HG02623 (cell line): ENCODE results near the gene CERS6.
"Not testable (repeated sequence)": the region's sequence is repeated elsewhere in the genome, so short reads cannot be mapped to it uniquely, and the experiment has no call there.

ENCODE experiments used
- ATAC-seq: cut with Tn5 transposase; IDR thresholded peaks from one replicate; pipeline ENCODE4 v1.9.1; 2021; ENCODE audit warnings: moderate library complexity; ENCODE audit not compliant: unreplicated experiment

The CERS6 gene

DNA sequence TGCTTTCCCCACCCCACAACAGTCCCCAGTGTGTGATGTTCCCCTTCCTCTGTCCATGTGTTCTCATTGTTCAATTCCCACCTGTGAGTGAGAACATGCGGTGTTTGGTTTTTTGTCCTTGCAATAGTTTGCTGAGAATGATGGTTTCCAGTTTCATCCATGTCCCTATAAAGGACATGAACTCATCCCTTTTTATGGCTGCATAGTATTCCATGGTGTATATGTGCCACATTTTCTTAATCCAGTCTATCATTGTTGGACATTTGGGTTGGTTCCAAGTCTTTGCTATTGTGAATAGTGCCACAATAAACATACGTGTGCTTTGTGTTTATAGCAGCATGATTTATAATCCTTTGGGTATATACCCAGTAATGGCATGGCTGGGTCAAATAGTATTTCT lies 335.1 kb downstream of the CERS6 start:
- not testable (repeated sequence) for ATAC-seq

DNA sequence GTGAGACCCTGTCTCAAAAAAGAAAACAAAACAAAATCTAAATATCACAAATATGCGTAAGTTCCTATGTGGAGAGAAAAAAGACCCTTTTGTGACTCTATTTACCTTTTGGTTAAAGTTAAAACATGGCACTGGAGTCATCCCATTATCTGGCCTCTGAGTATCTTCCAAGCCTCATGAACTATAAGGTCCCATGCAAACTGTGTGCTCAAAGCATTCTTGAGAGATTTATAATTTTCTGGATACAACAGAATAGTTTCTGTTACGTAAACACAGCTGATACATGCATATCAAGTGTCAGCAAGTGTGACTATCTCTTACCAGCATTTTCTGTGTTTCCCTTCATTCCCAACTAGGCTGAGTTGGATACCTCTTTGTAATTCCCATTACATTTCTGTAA lies 337.5 kb downstream of the CERS6 start:
- ATAC-seq, result no peak

DNA sequence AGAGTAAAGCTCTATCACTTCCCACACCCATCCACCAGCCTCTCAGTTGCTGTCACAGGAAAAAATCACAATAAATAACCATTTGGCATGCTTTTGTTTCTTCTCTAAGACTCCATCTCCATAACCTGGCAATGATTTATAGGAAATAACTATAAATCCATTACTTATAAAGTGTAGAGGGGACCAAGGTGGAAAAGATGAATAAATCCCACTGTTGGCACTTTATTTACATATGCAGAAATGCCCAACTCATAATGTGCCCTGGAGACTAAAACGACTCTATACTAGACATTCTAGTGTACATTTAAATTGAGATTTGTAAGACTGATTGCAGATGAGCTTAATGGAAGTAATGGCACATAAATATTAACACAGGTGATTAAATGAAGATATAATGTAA lies 338.9 kb downstream of the CERS6 start:
- no peak for ATAC-seq

DNA sequence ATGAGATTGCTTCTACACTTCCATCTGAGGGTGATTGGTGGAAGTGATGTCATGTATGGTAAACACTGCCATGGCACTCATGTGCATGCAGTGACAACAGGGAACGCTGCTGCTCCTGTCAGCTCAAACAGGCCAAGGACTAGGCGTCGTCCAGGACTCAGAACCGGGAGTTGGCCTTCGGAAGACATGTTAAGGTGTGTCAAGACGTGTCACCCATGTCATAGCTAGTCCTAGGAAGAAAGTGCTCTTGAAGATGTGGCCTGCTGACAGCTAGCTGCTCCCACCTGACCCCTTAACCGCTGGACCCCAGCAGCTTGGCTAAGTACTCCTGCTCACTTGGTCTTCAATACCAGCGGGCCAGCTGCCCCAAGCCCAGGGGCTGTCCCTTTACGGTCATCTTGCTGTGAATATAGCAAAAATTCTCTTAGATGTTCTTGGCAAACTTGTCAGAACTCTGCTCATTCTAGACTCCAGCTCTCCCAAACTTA lies 340.1 kb downstream of the CERS6 start:
- ATAC-seq, result no peak

- ATAC-seq, result no peak
These were observed 340.7 kb downstream of the CERS6 start for GRCh38 chr2:168796583-168797285.

DNA sequence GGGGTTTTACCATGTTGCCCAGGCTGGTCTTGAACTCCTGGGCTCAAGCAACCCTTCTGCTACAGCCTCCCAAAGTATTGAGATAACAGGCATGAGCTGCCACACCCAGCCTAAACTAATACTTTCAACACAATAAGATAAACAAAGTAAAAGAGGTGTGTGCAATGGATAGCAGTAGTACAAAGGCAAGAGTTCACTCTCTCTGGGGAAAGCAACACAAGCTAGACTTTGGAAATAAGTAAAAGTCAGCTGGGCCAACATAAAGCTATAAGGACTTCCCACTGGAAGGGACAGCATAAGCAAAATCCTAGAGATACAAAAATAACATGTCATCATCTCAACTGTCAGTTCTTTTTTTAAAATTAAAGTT lies 341.2 kb downstream of the CERS6 start:
- no peak for ATAC-seq

DNA sequence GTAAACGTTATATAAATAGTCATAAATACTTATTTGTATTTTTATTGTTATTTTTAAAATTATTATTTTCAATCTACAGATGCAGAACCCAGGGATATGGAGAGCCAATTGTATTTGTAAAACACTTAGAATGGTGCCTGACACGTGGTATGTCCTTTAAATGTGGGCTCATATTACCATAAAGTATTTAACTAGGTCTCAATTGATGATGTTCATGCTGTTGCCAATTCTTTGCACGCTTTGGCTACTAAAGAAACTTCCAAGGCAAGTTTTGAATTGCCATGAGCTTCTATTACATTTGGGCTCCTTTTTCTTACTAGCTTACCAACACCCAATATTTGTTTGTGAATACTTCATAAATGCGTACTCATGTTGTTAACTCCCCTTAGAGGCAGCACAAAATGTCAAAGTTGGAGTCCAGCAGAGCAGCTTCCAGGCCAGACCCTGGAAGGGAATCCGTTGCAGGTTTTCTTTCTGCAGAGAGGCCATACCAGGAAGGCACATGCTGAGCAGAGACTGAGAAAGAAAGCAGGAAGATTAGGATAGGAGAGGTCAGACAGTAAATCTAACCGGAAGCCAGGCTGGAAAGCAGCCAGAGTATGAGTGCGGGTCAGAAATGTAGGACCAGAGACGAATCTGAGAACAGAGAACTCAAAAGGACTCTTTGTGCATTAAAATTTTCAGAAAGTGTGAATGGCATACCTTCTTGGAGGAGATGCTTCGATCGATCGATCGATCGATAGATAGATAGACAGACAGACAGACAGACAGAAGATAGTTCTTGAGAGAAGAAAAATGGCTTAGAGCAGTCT lies 342.2 kb downstream of the CERS6 start:
- ATAC-seq, result no peak

GRCh38 chr2:168798888-168799410 lies 342.9 kb downstream of the CERS6 start:
- no peak for ATAC-seq

DNA sequence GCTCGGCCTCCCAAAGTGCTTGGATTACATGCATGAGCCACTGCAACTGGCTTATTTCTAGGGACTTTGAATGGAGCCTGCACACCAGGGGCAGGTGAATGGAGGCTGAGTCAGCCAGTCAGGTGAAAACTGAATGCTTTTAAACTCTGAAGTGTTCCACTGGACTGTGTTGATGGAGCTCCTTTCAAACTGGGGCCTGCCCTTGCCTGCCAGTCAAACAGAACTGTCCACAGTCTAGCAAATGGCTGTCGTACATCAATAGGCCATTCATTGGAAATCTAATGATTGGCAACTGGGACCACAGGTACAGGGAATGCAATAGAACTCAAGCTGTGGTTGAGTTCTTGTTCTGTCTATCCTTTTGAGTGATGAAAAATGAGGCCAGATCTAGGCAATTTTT lies 345.4 kb downstream of the CERS6 start:
- ATAC-seq, result no peak

GRCh38 chr2:168801961-168802858 lies 346.1 kb downstream of the CERS6 start, which contains the start of gene NOSTRIN:
TSS of gene NOSTRIN (plus strand) at chr2:168802637. CDS start at chr2:168802647, 10 bp downstream.
- no peak for ATAC-seq

DNA sequence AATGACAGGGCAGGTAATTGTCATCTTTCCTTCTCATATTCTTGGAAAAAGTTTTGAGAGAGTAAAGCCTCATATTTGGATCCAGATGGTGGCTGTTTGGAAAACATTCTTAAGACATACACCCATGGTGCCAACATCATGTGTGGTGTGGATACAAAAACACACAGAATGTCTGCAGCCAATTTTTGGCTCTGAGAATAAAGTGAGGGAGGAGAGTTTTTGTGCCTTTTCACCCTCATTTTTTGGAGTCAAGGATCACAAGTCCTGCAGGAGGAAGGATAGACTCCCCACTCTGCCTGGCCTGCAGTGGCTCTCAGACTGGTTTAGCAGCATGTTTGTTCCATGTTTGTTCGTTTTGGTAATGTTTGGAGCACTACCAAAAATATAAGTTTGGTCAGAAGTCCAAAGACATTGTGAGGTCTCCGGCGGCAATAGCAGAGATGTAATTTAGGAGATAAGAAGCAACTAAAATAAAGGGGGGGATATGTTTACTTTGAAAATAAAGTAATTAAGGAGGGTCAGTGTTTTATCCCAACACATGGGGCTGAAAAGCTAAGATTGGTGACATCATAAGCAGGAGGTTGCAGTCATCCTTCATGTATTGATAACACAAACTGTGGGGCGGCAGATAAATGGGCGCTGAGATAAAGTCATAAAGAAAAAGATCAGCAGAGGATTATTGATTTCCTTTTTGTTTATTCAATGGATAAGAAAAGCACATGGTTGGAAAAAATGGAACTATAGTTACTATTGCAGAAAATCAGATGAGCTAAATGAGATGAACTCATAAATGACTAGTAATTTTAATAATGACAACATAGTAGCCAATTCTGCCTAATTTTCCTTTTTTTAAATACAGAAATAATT lies 347.0 kb downstream of the CERS6 start:
- no peak for ATAC-seq

DNA sequence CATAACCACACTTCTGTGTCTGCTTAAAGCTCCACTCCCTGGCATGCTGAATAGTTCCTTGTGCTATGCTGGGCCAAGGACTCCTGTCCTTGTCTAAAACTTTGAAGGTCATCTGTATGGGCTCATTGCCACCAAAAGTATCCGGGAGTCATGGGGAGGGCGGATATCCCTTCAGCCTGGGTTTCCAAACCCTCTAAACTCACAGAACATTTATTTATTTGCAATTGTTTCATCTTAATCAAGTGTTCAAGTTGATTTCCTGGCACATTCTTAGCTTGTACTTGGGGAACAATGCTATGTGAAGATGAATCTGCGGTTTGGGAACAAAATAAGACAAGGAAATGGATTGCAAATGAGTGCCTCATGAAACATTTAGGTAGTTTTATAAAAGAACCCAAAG lies 348.1 kb downstream of the CERS6 start:
- no peak for ATAC-seq

GRCh38 chr2:168805615-168806014 lies 349.5 kb downstream of the CERS6 start:
- ATAC-seq, result no peak

DNA sequence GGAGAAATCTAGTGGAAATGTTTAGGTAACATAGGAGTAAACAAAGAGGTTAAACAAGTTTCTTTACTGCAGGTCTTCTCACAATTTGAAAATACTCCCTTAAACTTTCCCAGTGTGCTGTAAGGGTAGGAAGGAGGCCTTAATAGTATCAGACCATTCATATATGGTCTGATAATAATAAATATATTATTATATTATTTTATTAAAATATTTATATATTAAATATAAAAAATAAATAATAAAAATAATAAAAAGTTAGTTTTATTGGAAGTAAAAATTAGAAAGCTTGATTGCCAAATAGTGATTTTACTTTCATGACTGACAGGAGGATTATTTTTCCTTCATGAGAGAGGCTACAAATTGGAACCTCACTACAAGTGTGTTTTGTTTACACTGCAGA lies 353.5 kb downstream of the CERS6 start:
- ATAC-seq, result no peak

DNA sequence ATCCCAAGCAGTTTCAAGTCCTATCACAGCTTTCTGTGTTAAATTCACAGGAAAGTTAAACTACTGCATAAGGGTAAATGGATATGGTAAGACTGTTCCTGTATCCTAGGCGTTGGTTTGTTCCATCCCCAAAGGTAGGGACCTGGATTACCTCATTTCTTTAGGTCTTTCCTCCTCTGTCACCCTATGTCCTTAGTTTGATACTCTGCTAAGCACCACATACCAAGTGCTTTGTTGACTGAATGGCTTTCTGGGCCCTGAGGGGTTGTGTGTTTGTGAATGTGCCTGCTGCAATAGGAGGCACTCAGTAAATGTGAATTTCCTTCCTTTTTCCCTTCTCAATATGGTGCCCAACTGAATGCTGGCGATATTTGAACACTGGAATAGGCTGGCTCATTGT lies 354.2 kb downstream of the CERS6 start:
- ATAC-seq, result no peak

- no peak for ATAC-seq
These were observed 355.6 kb downstream of the CERS6 start for GRCh38 chr2:168811696-168812095.

DNA sequence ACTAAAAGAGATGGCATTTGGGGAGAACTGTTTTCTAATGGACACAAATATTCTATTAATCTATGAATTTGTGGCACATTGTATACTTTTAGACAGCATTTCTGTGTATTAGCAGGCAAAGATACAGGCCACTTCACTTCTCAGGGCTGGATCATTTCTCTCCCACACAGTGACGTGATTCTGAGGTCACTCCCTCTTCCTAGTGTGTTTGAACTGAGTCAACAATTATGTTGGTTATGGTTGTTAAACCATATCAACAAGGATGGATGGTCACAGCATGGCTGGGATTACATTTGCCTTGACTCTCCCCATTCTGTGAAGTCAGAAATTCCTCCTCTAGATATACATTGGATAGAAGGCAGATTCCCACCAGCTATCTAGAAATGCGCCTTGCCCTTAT lies 358.0 kb downstream of the CERS6 start:
- no peak for ATAC-seq

DNA sequence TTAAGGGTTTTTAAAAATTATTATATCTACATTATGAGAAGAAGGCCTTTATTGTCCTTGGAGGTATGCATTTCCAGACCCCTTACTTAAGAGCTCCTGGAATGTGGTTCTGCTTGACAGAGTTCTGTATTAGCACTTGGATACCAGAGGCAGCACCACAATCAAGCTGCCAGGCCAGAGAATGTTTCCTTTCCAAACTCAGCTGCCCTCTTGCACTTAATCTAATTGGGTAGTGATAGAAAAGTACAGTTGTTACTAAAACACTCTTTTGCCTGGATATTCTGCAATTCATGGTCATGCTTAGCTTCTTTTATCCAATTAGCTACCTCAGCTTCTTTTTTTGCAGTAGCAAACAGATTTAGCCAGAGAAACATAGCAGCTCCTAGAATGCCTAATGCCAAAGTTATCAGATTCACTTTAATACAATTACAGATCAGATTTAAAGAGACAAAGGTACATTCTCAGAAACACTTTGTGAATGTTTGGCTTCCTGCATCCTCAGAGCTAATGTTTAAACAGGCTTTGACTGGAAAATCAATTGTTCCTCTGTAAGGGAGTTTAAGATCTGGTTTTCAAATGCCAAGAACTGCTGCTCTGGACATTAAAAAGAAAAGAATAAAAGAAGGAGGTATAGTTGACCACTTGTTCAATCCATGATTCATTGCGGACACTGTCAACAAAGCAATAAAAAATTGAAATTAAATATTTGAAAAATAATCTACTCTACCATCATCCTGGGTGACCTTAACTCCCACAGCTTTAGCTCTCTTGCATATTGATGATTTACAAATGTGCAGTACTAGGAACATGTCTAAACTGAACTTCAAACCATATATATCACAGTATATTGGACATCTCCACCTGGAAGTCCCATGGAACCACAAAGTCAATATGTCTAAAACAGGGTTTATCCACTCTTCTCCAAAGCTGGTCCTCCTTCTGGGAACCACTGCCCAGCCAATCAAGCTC lies 359.2 kb downstream of the CERS6 start:
- ATAC-seq, result no peak

- no peak for ATAC-seq
These were observed 360.3 kb downstream of the CERS6 start for GRCh38 chr2:168816369-168816768.
